ENCODE data around the gene U2AF2.

DNA sequence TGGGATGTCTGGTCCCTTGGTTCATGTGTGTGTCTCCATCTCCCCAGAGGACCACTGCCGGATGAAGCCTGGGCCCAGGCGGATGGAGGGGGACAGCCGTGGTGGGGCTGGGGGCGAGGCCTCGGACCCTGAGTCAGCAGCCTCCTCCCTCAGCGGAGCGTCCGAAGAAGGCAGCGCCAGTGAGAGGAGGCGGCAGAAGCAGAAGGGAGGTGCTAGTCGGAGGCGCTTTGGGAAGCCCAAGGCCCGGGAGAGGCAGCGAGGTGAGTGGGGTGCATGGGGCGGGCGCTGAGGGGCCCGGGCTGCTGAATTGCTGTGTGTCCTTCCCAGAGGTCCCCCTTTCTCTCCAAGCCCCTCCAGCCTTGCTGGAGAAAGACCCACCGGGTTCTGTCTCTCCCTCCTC, 3.6 kb upstream of the U2AF2 start:
- TF ChIP-seq EZH2 (IDR thresholded peaks at IDR 0.05; ENCODE audit: borderline replicate concordance, insufficient read depth, low read length, poor library complexity, severe bottlenecking) (no peak), POLR2AphosphoS5 (IDR thresholded peaks at IDR 0.05) (no peak), CTCF (IDR thresholded peaks at IDR 0.05; ENCODE audit: poor library complexity, severe bottlenecking) (no peak), RAD21 (conservative IDR thresholded peaks at IDR 0.05) (no peak), EP300 (conservative IDR thresholded peaks at IDR 0.05; ENCODE audit: poor library complexity, severe bottlenecking) (no peak), MXI1 (conservative IDR thresholded peaks at IDR 0.05; ENCODE audit: poor library complexity, severe bottlenecking) (no peak), SMC3 (conservative IDR thresholded peaks at IDR 0.05; ENCODE audit: poor library complexity) (no peak)
- TF ChIP-seq, protein P1, sequence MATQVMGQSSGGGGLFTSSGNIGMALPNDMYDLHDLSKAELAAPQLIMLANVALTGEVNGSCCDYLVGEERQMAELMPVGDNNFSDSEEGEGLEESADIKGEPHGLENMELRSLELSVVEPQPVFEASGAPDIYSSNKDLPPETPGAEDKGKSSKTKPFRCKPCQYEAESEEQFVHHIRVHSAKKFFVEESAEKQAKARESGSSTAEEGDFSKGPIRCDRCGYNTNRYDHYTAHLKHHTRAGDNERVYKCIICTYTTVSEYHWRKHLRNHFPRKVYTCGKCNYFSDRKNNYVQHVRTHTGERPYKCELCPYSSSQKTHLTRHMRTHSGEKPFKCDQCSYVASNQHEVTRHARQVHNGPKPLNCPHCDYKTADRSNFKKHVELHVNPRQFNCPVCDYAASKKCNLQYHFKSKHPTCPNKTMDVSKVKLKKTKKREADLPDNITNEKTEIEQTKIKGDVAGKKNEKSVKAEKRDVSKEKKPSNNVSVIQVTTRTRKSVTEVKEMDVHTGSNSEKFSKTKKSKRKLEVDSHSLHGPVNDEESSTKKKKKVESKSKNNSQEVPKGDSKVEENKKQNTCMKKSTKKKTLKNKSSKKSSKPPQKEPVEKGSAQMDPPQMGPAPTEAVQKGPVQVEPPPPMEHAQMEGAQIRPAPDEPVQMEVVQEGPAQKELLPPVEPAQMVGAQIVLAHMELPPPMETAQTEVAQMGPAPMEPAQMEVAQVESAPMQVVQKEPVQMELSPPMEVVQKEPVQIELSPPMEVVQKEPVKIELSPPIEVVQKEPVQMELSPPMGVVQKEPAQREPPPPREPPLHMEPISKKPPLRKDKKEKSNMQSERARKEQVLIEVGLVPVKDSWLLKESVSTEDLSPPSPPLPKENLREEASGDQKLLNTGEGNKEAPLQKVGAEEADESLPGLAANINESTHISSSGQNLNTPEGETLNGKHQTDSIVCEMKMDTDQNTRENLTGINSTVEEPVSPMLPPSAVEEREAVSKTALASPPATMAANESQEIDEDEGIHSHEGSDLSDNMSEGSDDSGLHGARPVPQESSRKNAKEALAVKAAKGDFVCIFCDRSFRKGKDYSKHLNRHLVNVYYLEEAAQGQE (IDR thresholded peaks at IDR 0.05; ENCODE audit: borderline replicate concordance) = no peak

Measured in neural cell (in vitro differentiated cells).